Thyroid gland (tissue), 4 donors: Measurements from ENCODE around the gene CRISPLD2.

Source experiments
- POLR2A ChIP-seq, 2 donors: fragments of 450-650 bp; IDR thresholded peaks; one replicate each; pipeline ENCODE4 v1.6.1; 2017; ENCODE audit warnings: antibody characterized with exemption in 2 of 2, mild to moderate bottlenecking in 2 of 2, moderate library complexity in 1 of 2
- TF ChIP-seq, protein P1 (sequence below), 6 experiments: fragments of 200-600 bp in 3 of 6; fragments of 450-650 bp in 3 of 6; sonication (generic) in 3 of 6; IDR thresholded peaks; one replicate each; pipeline ENCODE4 v1.5.1; 2016 to 2019; ENCODE audit warnings: antibody characterized with exemption in 6 of 6, mild to moderate bottlenecking in 2 of 6, inconsistent platforms in 1 of 6, moderate library complexity in 1 of 6

DNA sequence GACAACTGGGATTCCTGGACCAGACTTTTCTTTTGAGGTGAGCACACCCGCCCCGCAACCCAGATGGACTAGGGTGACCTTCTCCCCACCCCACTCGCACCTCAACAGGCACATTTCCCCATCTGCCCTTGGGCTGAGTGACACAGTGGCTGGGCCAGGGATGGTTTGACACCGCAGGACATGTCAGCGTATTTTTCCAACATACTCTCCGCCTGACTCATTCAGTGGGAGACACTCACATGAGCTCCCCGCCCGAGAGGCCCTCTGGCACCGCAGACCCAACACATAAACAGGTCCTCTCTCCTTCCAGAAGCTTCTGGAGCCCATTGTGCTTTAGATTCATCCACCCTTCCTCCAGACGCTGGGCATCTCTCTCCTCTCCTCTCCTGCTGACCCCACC lies 122.1 kb downstream of the CRISPLD2 start:
- TF ChIP-seq, protein P1, sequence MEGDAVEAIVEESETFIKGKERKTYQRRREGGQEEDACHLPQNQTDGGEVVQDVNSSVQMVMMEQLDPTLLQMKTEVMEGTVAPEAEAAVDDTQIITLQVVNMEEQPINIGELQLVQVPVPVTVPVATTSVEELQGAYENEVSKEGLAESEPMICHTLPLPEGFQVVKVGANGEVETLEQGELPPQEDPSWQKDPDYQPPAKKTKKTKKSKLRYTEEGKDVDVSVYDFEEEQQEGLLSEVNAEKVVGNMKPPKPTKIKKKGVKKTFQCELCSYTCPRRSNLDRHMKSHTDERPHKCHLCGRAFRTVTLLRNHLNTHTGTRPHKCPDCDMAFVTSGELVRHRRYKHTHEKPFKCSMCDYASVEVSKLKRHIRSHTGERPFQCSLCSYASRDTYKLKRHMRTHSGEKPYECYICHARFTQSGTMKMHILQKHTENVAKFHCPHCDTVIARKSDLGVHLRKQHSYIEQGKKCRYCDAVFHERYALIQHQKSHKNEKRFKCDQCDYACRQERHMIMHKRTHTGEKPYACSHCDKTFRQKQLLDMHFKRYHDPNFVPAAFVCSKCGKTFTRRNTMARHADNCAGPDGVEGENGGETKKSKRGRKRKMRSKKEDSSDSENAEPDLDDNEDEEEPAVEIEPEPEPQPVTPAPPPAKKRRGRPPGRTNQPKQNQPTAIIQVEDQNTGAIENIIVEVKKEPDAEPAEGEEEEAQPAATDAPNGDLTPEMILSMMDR (IDR thresholded peaks at IDR 0.05) = no peak
- TF ChIP-seq POLR2A (IDR thresholded peaks at IDR 0.05) = no peak
